ENCODE results near the gene DISC1. TPM values are rescaled to one million over a fixed set of nuclear protein-coding genes. Genes with fewer than 3 reads are reported as not detected.
"Not testable (repeated sequence)": the region's sequence is repeated elsewhere in the genome, so short reads cannot be mapped to it uniquely, and the experiment has no call there.

Gene DISC1
- total and polyA plus RNA-seq, 2 donors (not counting 1 experiment from before 2014, with no cell fraction given) = 2.7 to 4.3 TPM

GRCh38 chr1:231943084-231943483, 316.5 kb downstream of the DISC1 start:
- intact Hi-C loops (cut with micrococcal nuclease) = no loop called here
- Histone ChIP-seq H3K4me1 (ENCODE audit: control insufficient read depth in 2 of 2, insufficient read depth in 2 of 2, low read length in 2 of 2) (no peaks in the 10 kb centered on the region), H2AFZ (ENCODE audit: insufficient read depth, low read depth, low read length, poor library complexity, severe bottlenecking) (no peak overlapping the region), H3K9ac (ENCODE audit: low read length) (no peak overlapping the region), H3K4me3 (ENCODE audit: control extremely low read depth in 1 of 5, extremely low read depth in 1 of 5, insufficient read depth in 1 of 5, low read depth in 2 of 5, low read length in 4 of 5) (no peak overlapping the region), H3K9me3 (ENCODE audit: control extremely low read depth in 1 of 3, control insufficient read depth in 2 of 3, insufficient read depth in 1 of 3, low read length in 2 of 3) (no peaks in the 10 kb centered on the region), H3K27me3 (replicated peaks in 1 of 4; ENCODE audit: control extremely low read depth in 1 of 4, control insufficient read depth in 3 of 4, insufficient read depth in 4 of 4, low read length in 3 of 4) (no peaks in the 10 kb centered on the region), H3K36me3 (replicated peaks in 1 of 2; ENCODE audit: control extremely low read depth in 1 of 2, control insufficient read depth in 1 of 2, extremely low read depth in 1 of 2, insufficient read depth in 2 of 2, low read length in 1 of 2) (no peaks in the 10 kb centered on the region), H4K20me1 (ENCODE audit: control insufficient read depth, insufficient read depth, low read length, poor library complexity, severe bottlenecking) (no peaks in the 10 kb centered on the region), H3K4me2 (replicated peaks; ENCODE audit: low read depth, low read length, poor library complexity, severe bottlenecking) (no peak overlapping the region), H3K27ac (ENCODE audit: low read length in 2 of 2) (no peak overlapping the region), H3K79me2 (ENCODE audit: control insufficient read depth, insufficient read depth, low read length) (no peaks in the 10 kb centered on the region)
- CTCF ChIA-PET = no interaction called here
- peaks cover 6% of the 10 kb centered on the region for H3K9me3 Mint-ChIP-seq (ENCODE audit: insufficient read depth)
- ATAC-seq (ENCODE audit: low read depth) = no peak
- H3K27ac Mint-ChIP-seq = no peak overlapping the region
- H3K27me3 Mint-ChIP-seq = no peaks in the 10 kb centered on the region
- WGBS (ENCODE audit: insufficient coverage) = 89% methylated on average over 3 of the region's 3 CpGs
- no peaks in the 10 kb centered on the region for H3K4me1 Mint-ChIP-seq
- DNase-seq = no peak
- H3K4me3 Mint-ChIP-seq = no peak overlapping the region
- TF ChIP-seq EZH2 (IDR thresholded peaks at IDR 0.05; ENCODE audit: borderline replicate concordance, insufficient read depth, low read depth, low read length, poor library complexity, severe bottlenecking) = no peak
- TF ChIP-seq CTCF (IDR thresholded peaks at IDR 0.05) = no peak
- POLR2A ChIA-PET = no interaction called here

GRCh38 chr1:231948102-231948501, 321.5 kb downstream of the DISC1 start:
- ATAC-seq (ENCODE audit: low read depth); DNase-seq; CTCF ChIA-PET; H4K20me1 ChIP-seq (ENCODE audit: control insufficient read depth, insufficient read depth, low read length, poor library complexity, severe bottlenecking); H3K4me2 ChIP-seq (replicated peaks; ENCODE audit: low read depth, low read length, poor library complexity, severe bottlenecking); H3K79me2 ChIP-seq (ENCODE audit: control insufficient read depth, insufficient read depth, low read length); H3K4me3 ChIP-seq (ENCODE audit: control extremely low read depth in 1 of 5, extremely low read depth in 1 of 5, insufficient read depth in 1 of 5, low read depth in 2 of 5, low read length in 4 of 5); intact Hi-C loops (cut with micrococcal nuclease); H2AFZ ChIP-seq (ENCODE audit: insufficient read depth, low read depth, low read length, poor library complexity, severe bottlenecking); H3K27ac Mint-ChIP-seq; H3K4me1 Mint-ChIP-seq; H3K4me1 ChIP-seq (ENCODE audit: control insufficient read depth in 2 of 2, insufficient read depth in 2 of 2, low read length in 2 of 2); H3K9me3 Mint-ChIP-seq (ENCODE audit: insufficient read depth); H3K9me3 ChIP-seq (ENCODE audit: control extremely low read depth in 1 of 3, control insufficient read depth in 2 of 3, insufficient read depth in 1 of 3, low read length in 2 of 3); H3K27me3 Mint-ChIP-seq; H3K27ac ChIP-seq (ENCODE audit: low read length in 2 of 2); H3K4me3 Mint-ChIP-seq; H3K9ac ChIP-seq (ENCODE audit: low read length); POLR2A ChIA-PET; H3K27me3 ChIP-seq (replicated peaks in 1 of 4; ENCODE audit: control extremely low read depth in 1 of 4, control insufficient read depth in 3 of 4, insufficient read depth in 4 of 4, low read length in 3 of 4); H3K36me3 ChIP-seq (replicated peaks in 1 of 2; ENCODE audit: control extremely low read depth in 1 of 2, control insufficient read depth in 1 of 2, extremely low read depth in 1 of 2, insufficient read depth in 2 of 2, low read length in 1 of 2): not testable (repeated sequence)
- WGBS (ENCODE audit: insufficient coverage) = 100% methylated on average over 3 of the region's 5 CpGs
